ENCODE data around the gene SEPTIN1. TPM values are rescaled to one million over a fixed set of nuclear protein-coding genes. Genes with fewer than 3 reads are reported as not detected.

Gene SEPTIN1
- total and polyA plus RNA-seq, 2 of the 13 experiments (the other 11 are each of a cell fraction or from before 2014, with no cell fraction given), result 0.18 to 0.67 TPM

- TF ChIP-seq HMGXB4 (CRISPR knock-in tag; IDR thresholded peaks at IDR 0.05; ENCODE audit: borderline replicate concordance in 1 of 2, low read depth in 1 of 2) (peak; percentile 71 to 93), ERF (CRISPR knock-in tag; IDR thresholded peaks at IDR 0.05) (peak; percentile 91), NR2F6 (IDR thresholded peaks at IDR 0.05) (no peak), NR2F6 (CRISPR knock-in tag; IDR thresholded peaks at IDR 0.05) (peak; percentile 71; the same call in 1 of the 2 replicates), SOX6 (IDR thresholded peaks at IDR 0.05) (no peak), SOX6 (CRISPR knock-in tag; IDR thresholded peaks at IDR 0.05) (peak; percentile 26; the same call in 1 of the 2 replicates), SKI (IDR thresholded peaks at IDR 0.05; ENCODE audit: partially characterized antibody) (peak; percentile 91), ZNF343 (CRISPR knock-in tag; IDR thresholded peaks at IDR 0.05) (peak; percentile 64), HOXA5 (CRISPR knock-in tag; IDR thresholded peaks at IDR 0.05) (peak; percentile 63; the same call in 1 of the 2 replicates), ZNF563 (CRISPR knock-in tag; IDR thresholded peaks at IDR 0.05) (peak; percentile 65), FOXK1 (CRISPR knock-in tag; IDR thresholded peaks at IDR 0.05; ENCODE audit: borderline replicate concordance, low read depth) (peak; percentile 61; the same call in 1 of the 2 replicates), ETS1 (CRISPR knock-in tag; IDR thresholded peaks at IDR 0.05) (no peak; the same call in 1 of the 2 replicates), ZNF839 (CRISPR knock-in tag; IDR thresholded peaks at IDR 0.05; ENCODE audit: borderline replicate concordance) (0 out of 2 replicates have a peak, but pooled peaks have one; percentile 16), SALL1 (CRISPR knock-in tag; IDR thresholded peaks at IDR 0.05) (peak; percentile 69), AGO2 (optimal IDR thresholded peaks at IDR 0.05; ENCODE audit: low read depth, low read length) (peak; percentile 30), ZNF569 (CRISPR knock-in tag; IDR thresholded peaks at IDR 0.05; ENCODE audit: borderline replicate concordance) (no peak), ZMYM3 (CRISPR knock-in tag; IDR thresholded peaks at IDR 0.05) (peak; percentile 86), PHF20 (CRISPR knock-in tag; IDR thresholded peaks at IDR 0.05) (peak; percentile 91)
- TF ChIP-seq, protein P1, sequence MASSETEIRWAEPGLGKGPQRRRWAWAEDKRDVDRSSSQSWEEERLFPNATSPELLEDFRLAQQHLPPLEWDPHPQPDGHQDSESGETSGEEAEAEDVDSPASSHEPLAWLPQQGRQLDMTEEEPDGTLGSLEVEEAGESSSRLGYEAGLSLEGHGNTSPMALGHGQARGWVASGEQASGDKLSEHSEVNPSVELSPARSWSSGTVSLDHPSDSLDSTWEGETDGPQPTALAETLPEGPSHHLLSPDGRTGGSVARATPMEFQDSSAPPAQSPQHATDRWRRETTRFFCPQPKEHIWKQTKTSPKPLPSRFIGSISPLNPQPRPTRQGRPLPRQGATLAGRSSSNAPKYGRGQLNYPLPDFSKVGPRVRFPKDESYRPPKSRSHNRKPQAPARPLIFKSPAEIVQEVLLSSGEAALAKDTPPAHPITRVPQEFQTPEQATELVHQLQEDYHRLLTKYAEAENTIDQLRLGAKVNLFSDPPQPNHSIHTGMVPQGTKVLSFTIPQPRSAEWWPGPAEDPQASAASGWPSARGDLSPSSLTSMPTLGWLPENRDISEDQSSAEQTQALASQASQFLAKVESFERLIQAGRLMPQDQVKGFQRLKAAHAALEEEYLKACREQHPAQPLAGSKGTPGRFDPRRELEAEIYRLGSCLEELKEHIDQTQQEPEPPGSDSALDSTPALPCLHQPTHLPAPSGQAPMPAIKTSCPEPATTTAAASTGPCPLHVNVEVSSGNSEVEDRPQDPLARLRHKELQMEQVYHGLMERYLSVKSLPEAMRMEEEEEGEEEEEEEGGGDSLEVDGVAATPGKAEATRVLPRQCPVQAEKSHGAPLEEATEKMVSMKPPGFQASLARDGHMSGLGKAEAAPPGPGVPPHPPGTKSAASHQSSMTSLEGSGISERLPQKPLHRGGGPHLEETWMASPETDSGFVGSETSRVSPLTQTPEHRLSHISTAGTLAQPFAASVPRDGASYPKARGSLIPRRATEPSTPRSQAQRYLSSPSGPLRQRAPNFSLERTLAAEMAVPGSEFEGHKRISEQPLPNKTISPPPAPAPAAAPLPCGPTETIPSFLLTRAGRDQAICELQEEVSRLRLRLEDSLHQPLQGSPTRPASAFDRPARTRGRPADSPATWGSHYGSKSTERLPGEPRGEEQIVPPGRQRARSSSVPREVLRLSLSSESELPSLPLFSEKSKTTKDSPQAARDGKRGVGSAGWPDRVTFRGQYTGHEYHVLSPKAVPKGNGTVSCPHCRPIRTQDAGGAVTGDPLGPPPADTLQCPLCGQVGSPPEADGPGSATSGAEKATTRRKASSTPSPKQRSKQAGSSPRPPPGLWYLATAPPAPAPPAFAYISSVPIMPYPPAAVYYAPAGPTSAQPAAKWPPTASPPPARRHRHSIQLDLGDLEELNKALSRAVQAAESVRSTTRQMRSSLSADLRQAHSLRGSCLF (CRISPR knock-in tag; IDR thresholded peaks at IDR 0.05; ENCODE audit: borderline replicate concordance), result no peak
- TF ChIP-seq, protein P2, sequence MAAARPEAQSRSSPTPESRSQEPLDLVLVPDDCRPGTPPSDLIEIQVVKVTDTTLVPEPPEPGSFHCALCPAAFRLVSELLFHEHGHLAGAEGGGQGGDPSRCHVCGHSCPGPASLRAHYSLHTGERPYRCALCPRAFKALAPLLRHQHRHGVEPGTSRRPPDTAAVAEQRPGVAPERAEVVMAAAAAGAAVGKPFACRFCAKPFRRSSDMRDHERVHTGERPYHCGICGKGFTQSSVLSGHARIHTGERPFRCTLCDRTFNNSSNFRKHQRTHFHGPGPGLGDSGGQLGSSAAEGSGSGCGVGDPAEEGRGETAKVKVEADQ (CRISPR knock-in tag; IDR thresholded peaks at IDR 0.05; ENCODE audit: borderline replicate concordance), result peak; percentile 7; the same call in 1 of the 2 replicates
These were observed 13.0 kb upstream of the SEPTIN1 start, which contains the start of gene ZNF48 (continued) for GRCh38 chr16:30395155-30395991.
